ENCODE measurements around the gene PNMA6F.
"Not testable (repeated sequence)": the region's sequence is repeated elsewhere in the genome, so short reads cannot be mapped to it uniquely, and the experiment has no call there.

Gene PNMA6F

GRCh38 chrX:153334654-153335295 lies 13.2 kb upstream of the PNMA6F start:
- no peak for DNase-seq

- DNase-seq: peak; percentile 90
Measured at GRCh38 chrX:153333821-153334653, 12.5 kb upstream of the PNMA6F start, which contains the start of gene ZNF275. TSS of gene ZNF275 (plus strand) at chrX:153334153. CDS start at chrX:153336680, 2,527 bp downstream.

GRCh38 chrX:153333266-153333665 lies 11.7 kb upstream of the PNMA6F start:
- no peak for DNase-seq

GRCh38 chrX:153327561-153327960 lies 6.0 kb upstream of the PNMA6F start:
- DNase-seq: no peak

GRCh38 chrX:153320555-153321184 lies 897 bp downstream of the PNMA6F start:
- DNase-seq: no peak

GRCh38 chrX:153320047-153320443 lies 1.5 kb downstream of the PNMA6F start:
- not testable (repeated sequence) for DNase-seq

GRCh38 chrX:153319295-153320046 lies 2.1 kb downstream of the PNMA6F start:
- no peak for DNase-seq

- DNase-seq: no peak
Measured at GRCh38 chrX:153318811-153319210, 2.8 kb downstream of the PNMA6F start.

- no peak for DNase-seq
Measured at GRCh38 chrX:153317996-153318722, 3.4 kb downstream of the PNMA6F start.

- DNase-seq: no peak
Measured at GRCh38 chrX:153317306-153317705, 4.3 kb downstream of the PNMA6F start.

GRCh38 chrX:153312842-153313241 lies 8.7 kb downstream of the PNMA6F start:
- no peak for DNase-seq

GRCh38 chrX:153312041-153312440 lies 9.5 kb downstream of the PNMA6F start:
- DNase-seq: no peak

GRCh38 chrX:153310901-153311300 lies 10.7 kb downstream of the PNMA6F start:
- no peak for DNase-seq

GRCh38 chrX:153307276-153308178 lies 14.0 kb downstream of the PNMA6F start:
- no peak for DNase-seq

GRCh38 chrX:153306527-153307115 lies 14.9 kb downstream of the PNMA6F start:
- no peak for DNase-seq

GRCh38 chrX:153305972-153306371 lies 15.6 kb downstream of the PNMA6F start:
- no peak for DNase-seq

- DNase-seq: no peak
Measured at GRCh38 chrX:153304988-153305736, 16.4 kb downstream of the PNMA6F start.

- no peak for DNase-seq
Measured at GRCh38 chrX:153303276-153304262, 18.0 kb downstream of the PNMA6F start.

GRCh38 chrX:153302796-153303195 lies 18.8 kb downstream of the PNMA6F start:
- no peak for DNase-seq
